HEK293T (cell line): ENCODE data around the gene GFER.

Source experiments
- CTCF ChIA-PET: fragments of 350-600 bp; formaldehyde crosslinking; extraction: SDS; loops from one replicate; lab custom pipeline; 2021; ENCODE audit warnings: antibody characterized with exemption, inconsistent platforms; lab: Yijun Ruan, JAX
- POLR2A ChIA-PET: fragments of 350-600 bp; formaldehyde crosslinking; extraction: SDS; loops from one replicate; lab custom pipeline; 2020; ENCODE audit warnings: antibody characterized with exemption, inconsistent platforms; lab: Yijun Ruan, JAX
- DNase-seq: peaks from one replicate; pipeline ENCODE4 v3.0.0; 2012; ENCODE audit warnings: mixed read lengths; ENCODE audit errors: extremely low spot score
- ARNT ChIP-seq: fragments of 450-650 bp; IDR thresholded peaks from 2 replicates; pipeline ENCODE4 v1.6.1; 2017; ENCODE audit warnings: mild to moderate bottlenecking
- BHLHE40 ChIP-seq: fragments of 450-650 bp; IDR thresholded peaks from 2 replicates; pipeline ENCODE4 v1.6.1; 2016; ENCODE audit warnings: mild to moderate bottlenecking, moderate library complexity, borderline replicate concordance
- CTBP1 ChIP-seq: fragments of 450-650 bp; IDR thresholded peaks from 2 replicates; pipeline ENCODE4 v1.6.1; 2016; ENCODE audit warnings: borderline replicate concordance
- ELF4 ChIP-seq: fragments of 450-650 bp; IDR thresholded peaks from 2 replicates; pipeline ENCODE4 v1.6.1; 2017; ENCODE audit warnings: antibody characterized with exemption
- FOXA1 ChIP-seq: fragments of 450-650 bp; IDR thresholded peaks from 2 replicates; pipeline ENCODE4 v1.6.1; 2016; ENCODE audit warnings: mild to moderate bottlenecking
- FOXK2 ChIP-seq: fragments of 450-650 bp; IDR thresholded peaks from 2 replicates; pipeline ENCODE4 v1.6.1; 2016; ENCODE audit warnings: mild to moderate bottlenecking
- FOXM1 ChIP-seq: fragments of 450-650 bp; IDR thresholded peaks from 2 replicates; pipeline ENCODE4 v1.6.1; 2017; ENCODE audit warnings: mild to moderate bottlenecking, borderline replicate concordance
- HDGF ChIP-seq: fragments of 450-650 bp; IDR thresholded peaks from 2 replicates; pipeline ENCODE4 v1.6.1; 2017; ENCODE audit warnings: antibody characterized with exemption, borderline replicate concordance
- L3MBTL2 ChIP-seq: fragments of 450-650 bp; conservative IDR thresholded peaks from 2 replicates; pipeline ENCODE4 v1.6.1; 2016; ENCODE audit warnings: mild to moderate bottlenecking
- LEF1 ChIP-seq: fragments of 450-650 bp; IDR thresholded peaks from 2 replicates; pipeline ENCODE4 v1.6.1; 2017; ENCODE audit warnings: mild to moderate bottlenecking, borderline replicate concordance
- NFRKB ChIP-seq: fragments of 450-650 bp; IDR thresholded peaks from 2 replicates; pipeline ENCODE4 v1.6.1; 2016; ENCODE audit warnings: mild to moderate bottlenecking, moderate library complexity
- SP1 ChIP-seq: fragments of 450-650 bp; IDR thresholded peaks from 2 replicates; pipeline ENCODE4 v1.6.1; 2017
- SUZ12 ChIP-seq: fragments of 450-650 bp; IDR thresholded peaks from 2 replicates; pipeline ENCODE4 v1.6.1; 2016; ENCODE audit warnings: mild to moderate bottlenecking
- TARDBP ChIP-seq: fragments of 450-650 bp; IDR thresholded peaks from 2 replicates; pipeline ENCODE4 v1.6.1; 2016
- ZNF384 ChIP-seq: fragments of 450-650 bp; IDR thresholded peaks from 2 replicates; pipeline ENCODE4 v1.6.1; 2016
- TF ChIP-seq, protein P1 (sequence below): fragments of 450-650 bp; IDR thresholded peaks from 2 replicates; pipeline ENCODE4 v1.6.1; 2016

GFER gene

DNA sequence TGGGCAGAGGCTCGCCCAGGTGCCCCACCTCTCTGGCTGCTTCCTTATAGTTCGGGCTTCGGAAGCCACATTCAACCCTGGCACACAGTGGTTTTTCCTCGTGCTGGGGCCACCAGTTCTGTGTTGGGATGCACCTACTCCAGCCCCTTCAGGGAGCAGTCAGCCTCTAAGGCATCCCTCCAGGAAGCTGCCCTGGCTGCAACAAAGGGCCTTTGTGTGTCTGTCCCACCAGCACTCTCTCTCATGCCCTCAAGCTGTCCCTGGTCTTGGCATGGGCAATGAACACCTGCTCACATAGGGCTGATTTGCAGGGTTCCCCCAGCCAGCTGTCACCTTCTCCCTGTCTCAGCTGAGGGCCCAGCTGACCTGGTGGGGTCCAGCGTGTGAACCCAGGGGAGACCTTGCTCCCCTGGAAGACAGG, 2.0 kb upstream of the GFER start:
- DNase-seq: no peak
- no peak for TF ChIP-seq FOXM1
- no peak for TF ChIP-seq L3MBTL2
- no peak for TF ChIP-seq NFRKB
- TF ChIP-seq LEF1: no peak
- TF ChIP-seq TARDBP: no peak
- TF ChIP-seq, protein P1, sequence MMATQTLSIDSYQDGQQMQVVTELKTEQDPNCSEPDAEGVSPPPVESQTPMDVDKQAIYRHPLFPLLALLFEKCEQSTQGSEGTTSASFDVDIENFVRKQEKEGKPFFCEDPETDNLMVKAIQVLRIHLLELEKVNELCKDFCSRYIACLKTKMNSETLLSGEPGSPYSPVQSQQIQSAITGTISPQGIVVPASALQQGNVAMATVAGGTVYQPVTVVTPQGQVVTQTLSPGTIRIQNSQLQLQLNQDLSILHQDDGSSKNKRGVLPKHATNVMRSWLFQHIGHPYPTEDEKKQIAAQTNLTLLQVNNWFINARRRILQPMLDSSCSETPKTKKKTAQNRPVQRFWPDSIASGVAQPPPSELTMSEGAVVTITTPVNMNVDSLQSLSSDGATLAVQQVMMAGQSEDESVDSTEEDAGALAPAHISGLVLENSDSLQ: no peak
- TF ChIP-seq HDGF: no peak
- TF ChIP-seq SP1: no peak
- no peak for TF ChIP-seq FOXA1
- TF ChIP-seq ARNT: no peak
- no peak for TF ChIP-seq BHLHE40
- no peak for TF ChIP-seq ZNF384
- no peak for TF ChIP-seq SUZ12
- POLR2A ChIA-PET: interaction anchor here (0.9 to 9.2 kb wide), 6 partner anchors 10 to 39 kb away, joined by 3 to 88 read pairs (median 6); partner anchors contain the start of genes MSRB1, RNF151, RPS2 and TBL3
- CTCF ChIA-PET: interaction anchor here (0.9 to 1.4 kb wide), 4 partner anchors 22 to 44 kb away, joined by 3 to 5 read pairs (median 4); partner anchors contain the start of gene NHERF2

- TF ChIP-seq ELF4: no peak
- TF ChIP-seq TARDBP: no peak
- no peak for TF ChIP-seq ZNF384
- TF ChIP-seq ARNT: no peak
- TF ChIP-seq LEF1: no peak
- TF ChIP-seq CTBP1: no peak
- TF ChIP-seq SUZ12: no peak
- TF ChIP-seq FOXA1: no peak
- TF ChIP-seq, protein P1: no peak
- no peak for TF ChIP-seq FOXK2
- TF ChIP-seq NFRKB: no peak
- TF ChIP-seq L3MBTL2: no peak
- CTCF ChIA-PET: no interaction called here
- POLR2A ChIA-PET: interaction anchor here (1.6 to 9.2 kb wide), 5 partner anchors 11 to 40 kb away, joined by 6 to 88 read pairs (median 12); partner anchors contain the start of genes MSRB1, RNF151, RPS2 and TBL3
- no peak for DNase-seq
Measured at GRCh38 chr16:1982991-1983543, 926 bp upstream of the GFER start.

DNA sequence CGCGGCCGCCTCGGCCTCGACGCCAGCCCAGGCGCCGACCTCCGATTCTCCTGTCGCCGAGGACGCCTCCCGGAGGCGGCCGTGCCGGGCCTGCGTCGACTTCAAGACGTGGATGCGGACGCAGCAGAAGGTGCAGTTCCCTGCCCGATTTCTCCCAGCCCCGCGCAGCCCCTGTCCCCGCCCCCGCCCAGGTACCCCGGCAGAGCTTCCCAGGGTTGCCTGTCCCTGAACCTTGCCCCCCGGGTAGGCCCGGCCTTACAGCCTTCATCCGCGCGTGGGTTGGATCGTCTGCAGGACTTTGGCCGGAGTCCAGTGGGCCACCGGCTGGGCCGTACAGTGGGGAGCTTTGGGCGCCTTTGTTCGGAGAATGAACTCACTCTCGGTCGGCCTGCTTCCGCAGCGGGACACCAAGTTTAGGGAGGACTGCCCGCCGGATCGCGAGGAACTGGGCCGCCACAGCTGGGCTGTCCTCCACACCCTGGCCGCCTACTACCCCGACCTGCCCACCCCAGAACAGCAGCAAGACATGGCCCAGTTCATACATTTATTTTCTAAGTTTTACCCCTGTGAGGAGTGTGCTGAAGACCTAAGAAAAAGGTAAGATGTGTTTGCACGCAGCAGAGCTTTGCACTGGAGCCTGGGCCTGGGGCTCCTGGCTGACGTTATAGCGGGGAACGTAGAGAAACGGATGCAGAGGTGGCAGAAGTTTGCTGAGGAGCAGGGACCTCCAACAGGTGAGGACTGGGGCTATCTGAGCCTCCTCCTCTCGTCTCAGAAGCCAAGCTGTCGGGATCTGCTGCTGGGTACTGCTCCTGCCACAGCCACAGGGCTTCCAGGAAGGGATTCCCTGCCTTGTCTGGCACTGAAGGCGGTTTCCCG, 593 bp downstream of the GFER start:
- no peak for DNase-seq
- POLR2A ChIA-PET: interaction anchor here (0.7 to 9.2 kb wide), 7 partner anchors 9 to 171 kb away, joined by 3 to 88 read pairs (median 6); partner anchors contain the start of genes RNF151, RPS2, TBL3 and TRAF7
- CTCF ChIA-PET: no interaction called here
- TF ChIP-seq SUZ12 (no peak), LEF1 (0 out of 2 replicates have a peak, but pooled peaks have one; percentile 0)

- no peak for TF ChIP-seq FOXM1
- no peak for TF ChIP-seq SUZ12
- no peak for TF ChIP-seq ARNT
- no peak for TF ChIP-seq L3MBTL2
- no peak for TF ChIP-seq FOXK2
- no peak for TF ChIP-seq HDGF
- no peak for TF ChIP-seq CTBP1
- TF ChIP-seq, protein P1: no peak
- TF ChIP-seq TARDBP: no peak
- DNase-seq: no peak
- ChIA-PET CTCF (no interaction called here), POLR2A (interaction anchor here (0.9 to 9.2 kb wide), 5 partner anchors 8 to 170 kb away, joined by 3 to 88 read pairs (median 8); partner anchors contain the start of genes RNF151, RPS2, TBL3 and TRAF7)
Measured at GRCh38 chr16:1985466-1986150, 1.6 kb downstream of the GFER start.

DNA sequence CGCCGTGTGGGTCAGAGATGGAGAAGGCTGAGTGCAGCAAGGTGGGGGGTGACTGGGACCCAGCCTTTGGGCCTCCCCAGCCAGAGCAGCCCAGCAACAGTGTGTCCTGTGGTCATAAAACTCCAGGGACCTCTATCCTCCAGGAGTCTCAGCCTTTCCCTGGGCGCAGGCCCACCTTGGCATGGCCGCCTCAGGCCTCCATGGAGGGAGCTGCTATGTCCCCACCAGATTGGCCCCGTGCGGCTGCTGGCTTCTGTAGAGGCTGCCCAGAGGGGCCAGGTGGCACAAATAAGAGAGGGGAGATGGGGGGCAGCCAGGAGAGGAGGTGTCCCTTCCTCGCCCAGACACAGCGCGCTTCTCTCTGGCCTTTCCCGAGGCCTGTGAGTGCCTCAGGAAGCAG, 3.2 kb downstream of the GFER start:
- CTCF ChIA-PET: interaction anchor here (1.3 kb wide), 1 partner anchor 17 kb away, joined by 6 read pairs; no protein-coding TSS in a partner anchor
- POLR2A ChIA-PET: interaction anchor here (9.2 kb wide), 1 partner anchor 22 kb away, joined by 88 read pairs; the partner anchor contains the start of genes RNF151 and RPS2
- no peak for DNase-seq
- TF ChIP-seq ZNF384 (no peak), ARNT (no peak), FOXA1 (no peak), L3MBTL2 (no peak), HDGF (no peak), TARDBP (no peak), ELF4 (no peak), SUZ12 (no peak), CTBP1 (no peak)
- TF ChIP-seq, protein P1: no peak
